Measurements from ENCODE around the gene PRDM15. TPM values are rescaled to one million over a fixed set of nuclear protein-coding genes. Genes with fewer than 3 reads are reported as not detected.

Gene PRDM15
- total RNA-seq, 1 donor from 2014 or later: 12.0 TPM

DNA sequence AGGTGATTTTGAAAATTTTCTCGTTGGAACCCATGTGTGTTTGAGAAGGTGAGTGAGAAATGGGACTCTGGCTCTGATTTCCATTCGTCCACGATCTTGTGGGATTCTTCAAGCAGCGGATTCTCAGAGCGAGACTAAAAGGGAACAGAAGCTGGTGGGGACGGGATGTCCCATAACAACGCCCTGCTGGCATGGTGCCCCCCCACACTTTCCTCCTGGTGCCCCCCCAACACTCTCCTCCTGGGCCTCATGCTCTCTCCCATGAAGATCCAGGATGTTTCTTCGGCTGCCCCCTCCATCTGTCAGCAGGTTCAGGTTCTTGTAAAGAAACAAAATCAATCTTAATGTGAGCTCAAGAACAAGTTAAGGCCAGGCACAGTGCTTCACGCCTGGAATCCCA is 29.1 kb downstream of the PRDM15 start:
- Mint-ChIP-seq H3K9me3 (no peaks in the 10 kb centered on the region), H3K4me3 (no peak overlapping the region), H3K36me3 (ENCODE audit: low read depth) (peaks cover 6% of the 10 kb centered on the region), H3K27me3 (ENCODE audit: low read depth) (no peaks in the 10 kb centered on the region), H3K4me1 (peaks cover 20% of the 10 kb centered on the region), H3K27ac (ENCODE audit: unreplicated experiment) (no peak overlapping the region)
- DNase-seq (ENCODE audit: low read depth, low spot score): no peak
- TF ChIP-seq, protein P1, sequence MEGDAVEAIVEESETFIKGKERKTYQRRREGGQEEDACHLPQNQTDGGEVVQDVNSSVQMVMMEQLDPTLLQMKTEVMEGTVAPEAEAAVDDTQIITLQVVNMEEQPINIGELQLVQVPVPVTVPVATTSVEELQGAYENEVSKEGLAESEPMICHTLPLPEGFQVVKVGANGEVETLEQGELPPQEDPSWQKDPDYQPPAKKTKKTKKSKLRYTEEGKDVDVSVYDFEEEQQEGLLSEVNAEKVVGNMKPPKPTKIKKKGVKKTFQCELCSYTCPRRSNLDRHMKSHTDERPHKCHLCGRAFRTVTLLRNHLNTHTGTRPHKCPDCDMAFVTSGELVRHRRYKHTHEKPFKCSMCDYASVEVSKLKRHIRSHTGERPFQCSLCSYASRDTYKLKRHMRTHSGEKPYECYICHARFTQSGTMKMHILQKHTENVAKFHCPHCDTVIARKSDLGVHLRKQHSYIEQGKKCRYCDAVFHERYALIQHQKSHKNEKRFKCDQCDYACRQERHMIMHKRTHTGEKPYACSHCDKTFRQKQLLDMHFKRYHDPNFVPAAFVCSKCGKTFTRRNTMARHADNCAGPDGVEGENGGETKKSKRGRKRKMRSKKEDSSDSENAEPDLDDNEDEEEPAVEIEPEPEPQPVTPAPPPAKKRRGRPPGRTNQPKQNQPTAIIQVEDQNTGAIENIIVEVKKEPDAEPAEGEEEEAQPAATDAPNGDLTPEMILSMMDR (conservative IDR thresholded peaks at IDR 0.05): no peak

GRCh38 chr21:41848958-41849580 is 30.1 kb downstream of the PRDM15 start:
- H3K4me3 Mint-ChIP-seq: no peak overlapping the region
- H3K36me3 Mint-ChIP-seq (ENCODE audit: low read depth): peaks cover 3% of the 10 kb centered on the region
- H3K27me3 Mint-ChIP-seq (ENCODE audit: low read depth): no peaks in the 10 kb centered on the region
- peaks cover 21% of the 10 kb centered on the region for H3K4me1 Mint-ChIP-seq
- TF ChIP-seq, protein P1 (conservative IDR thresholded peaks at IDR 0.05): no peak
- DNase-seq (ENCODE audit: low read depth, low spot score): no peak
- no peaks in the 10 kb centered on the region for H3K9me3 Mint-ChIP-seq
- no peak overlapping the region for H3K27ac Mint-ChIP-seq (ENCODE audit: unreplicated experiment)

GRCh38 chr21:41848533-41848932 is 30.6 kb downstream of the PRDM15 start:
- H3K4me3 Mint-ChIP-seq: no peak overlapping the region
- H3K27ac Mint-ChIP-seq (ENCODE audit: unreplicated experiment): no peak overlapping the region
- peaks cover 3% of the 10 kb centered on the region for H3K36me3 Mint-ChIP-seq (ENCODE audit: low read depth)

GRCh38 chr21:41847066-41847804 is 31.9 kb downstream of the PRDM15 start:
- H3K4me1 Mint-ChIP-seq: peaks cover 28% of the 10 kb centered on the region
- H3K27me3 Mint-ChIP-seq (ENCODE audit: low read depth): no peaks in the 10 kb centered on the region
- no peak overlapping the region for H3K27ac Mint-ChIP-seq (ENCODE audit: unreplicated experiment)
- H3K9me3 Mint-ChIP-seq: peaks cover 2% of the 10 kb centered on the region
- no peak overlapping the region for H3K4me3 Mint-ChIP-seq
- H3K36me3 Mint-ChIP-seq (ENCODE audit: low read depth): peaks cover 9% of the 10 kb centered on the region
- DNase-seq (ENCODE audit: low read depth, low spot score): no peak
- TF ChIP-seq, protein P1 (conservative IDR thresholded peaks at IDR 0.05): no peak

More at GRCh38 chr21:41848533-41848932, 30.6 kb downstream of the PRDM15 start:
- Mint-ChIP-seq H3K9me3 (no peaks in the 10 kb centered on the region), H3K27me3 (ENCODE audit: low read depth) (no peaks in the 10 kb centered on the region), H3K4me1 (peaks cover 27% of the 10 kb centered on the region)
- TF ChIP-seq, protein P1 (conservative IDR thresholded peaks at IDR 0.05): no peak
- no peak for DNase-seq (ENCODE audit: low read depth, low spot score)

- TF ChIP-seq, protein P1 (conservative IDR thresholded peaks at IDR 0.05): no peak
- no peaks in the 10 kb centered on the region for H3K27me3 Mint-ChIP-seq (ENCODE audit: low read depth)
- no peak for DNase-seq (ENCODE audit: low read depth, low spot score)
- peaks cover 11% of the 10 kb centered on the region for H3K36me3 Mint-ChIP-seq (ENCODE audit: low read depth)
- H3K9me3 Mint-ChIP-seq: peaks cover 2% of the 10 kb centered on the region
- H3K27ac Mint-ChIP-seq (ENCODE audit: unreplicated experiment): peak overlapping the region; percentile 50
- no peak overlapping the region for H3K4me3 Mint-ChIP-seq
- peaks cover 28% of the 10 kb centered on the region for H3K4me1 Mint-ChIP-seq
Observed at GRCh38 chr21:41846536-41846935, 32.6 kb downstream of the PRDM15 start.
